GM21367 (cell line): Measurements from ENCODE around the gene CATSPERD.
A peak's percentile ranks its signal among the peaks of the same experiment; 100 is the strongest.

Experiments used
- ATAC-seq: cut with Tn5 transposase; IDR thresholded peaks from one replicate; pipeline ENCODE4 v1.9.1; 2021; ENCODE audit not compliant: unreplicated experiment

Gene CATSPERD

DNA sequence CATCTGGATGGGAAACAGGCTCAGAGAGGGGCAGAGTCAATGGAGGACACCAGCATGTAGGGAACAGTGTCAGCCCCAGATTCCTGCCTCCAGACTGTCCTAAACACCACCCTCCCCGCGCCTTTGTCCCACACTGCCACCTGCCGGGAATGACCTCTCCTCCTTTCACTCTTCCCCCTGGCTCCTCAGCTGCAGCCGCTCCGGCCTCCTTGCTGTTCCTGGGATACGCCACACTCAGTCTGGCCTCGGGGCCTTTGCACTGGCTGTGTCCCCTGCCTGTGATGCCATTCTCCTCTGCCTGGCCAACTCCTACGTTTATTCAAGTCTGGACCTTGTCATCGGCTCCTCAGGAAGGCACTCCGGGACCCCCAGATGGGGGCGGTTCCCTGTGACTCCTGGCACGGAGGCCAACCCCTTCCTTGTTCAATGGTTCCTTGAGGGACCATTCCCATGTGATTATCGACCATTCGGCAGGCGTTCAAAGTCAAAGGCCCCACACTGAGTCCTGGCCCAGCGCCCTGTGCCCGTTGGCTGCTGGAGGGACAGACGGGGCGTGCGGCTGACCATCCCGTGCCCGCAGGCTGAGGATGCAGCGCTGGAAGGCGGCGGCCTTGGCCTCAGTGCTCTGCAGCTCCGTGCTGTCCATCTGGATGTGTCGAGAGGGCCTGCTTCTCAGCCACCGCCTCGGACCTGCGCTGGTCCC, 103.3 kb downstream of the CATSPERD start:
- ATAC-seq: no peak

DNA sequence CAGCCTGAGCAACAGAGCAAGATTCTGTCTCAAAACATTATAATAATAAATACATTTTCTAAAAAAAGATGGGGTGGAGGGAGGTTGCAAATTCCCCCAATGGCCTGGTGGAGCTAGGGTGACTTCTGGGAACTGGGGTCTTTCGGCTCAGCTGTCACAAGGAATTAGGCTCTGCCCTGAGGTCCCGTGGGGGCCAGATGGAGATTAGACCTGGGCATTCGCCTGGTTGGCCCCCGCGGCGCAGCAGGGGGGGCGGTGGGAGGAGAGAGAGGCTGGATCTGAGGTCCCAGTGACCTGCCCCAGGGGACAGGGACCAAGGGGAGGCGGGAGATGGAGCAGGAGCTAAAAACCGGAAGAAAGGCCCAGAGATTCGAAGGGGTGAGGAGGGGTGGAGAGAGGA, 104.3 kb downstream of the CATSPERD start:
- no peak for ATAC-seq

DNA sequence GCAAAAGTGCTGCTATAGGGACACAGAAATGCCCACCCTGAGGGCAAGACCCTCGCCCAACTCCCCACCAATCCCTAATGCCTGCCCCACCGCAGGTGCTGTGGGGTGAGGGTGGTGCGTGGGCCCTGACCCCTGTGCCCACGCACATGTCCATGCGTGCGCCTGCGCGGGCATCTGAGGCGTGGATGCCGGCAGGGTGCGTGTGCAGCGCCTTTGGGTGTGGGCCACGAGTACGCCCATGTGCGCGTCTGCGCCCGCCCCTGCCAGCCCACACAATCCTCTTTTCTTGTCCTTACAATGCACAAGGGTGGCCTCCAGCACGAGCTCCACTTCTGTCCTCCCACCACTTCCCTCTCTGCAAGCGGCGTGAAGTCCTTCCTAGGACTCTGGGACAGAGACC, 104.7 kb downstream of the CATSPERD start:
- ATAC-seq: no peak

DNA sequence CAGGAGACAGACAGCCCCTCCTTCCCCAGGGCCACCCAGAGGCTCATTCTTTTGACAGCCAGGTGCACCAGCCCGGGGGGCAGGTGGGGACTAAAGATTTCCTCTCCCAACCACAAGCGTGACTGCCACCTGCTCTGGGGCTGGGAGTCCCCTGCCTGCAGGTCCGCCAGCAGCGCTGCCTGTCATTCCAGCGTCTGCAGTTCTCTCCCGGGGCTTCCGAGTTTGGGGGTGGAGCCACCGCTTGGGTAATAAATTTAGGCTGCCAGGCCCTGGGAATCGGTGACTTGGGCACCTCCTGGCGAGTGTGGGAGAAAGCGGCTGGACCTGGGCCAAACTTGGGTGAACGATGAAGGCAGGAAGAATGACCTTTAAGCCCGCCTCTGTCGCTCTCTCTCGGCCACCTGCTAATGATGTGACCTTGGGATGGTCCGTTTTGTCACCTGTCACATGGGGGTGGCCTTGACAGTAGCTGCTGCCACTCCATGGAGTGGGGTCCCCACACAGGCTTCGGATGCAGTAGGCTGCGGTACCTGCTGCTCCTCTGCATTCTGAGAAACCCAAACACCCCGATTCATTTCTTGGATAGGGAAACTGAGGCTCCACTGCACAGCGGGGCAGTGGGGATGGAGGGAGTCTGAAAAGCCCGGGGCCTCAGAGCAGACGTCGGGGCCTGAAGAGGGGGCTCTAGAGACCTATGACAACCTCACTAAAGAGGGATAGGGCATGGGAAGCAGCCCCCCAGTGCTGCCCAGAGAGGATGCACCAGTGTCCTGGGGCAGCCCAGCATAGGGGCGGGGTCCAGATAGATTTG, 106.3 kb downstream of the CATSPERD start:
- no peak for ATAC-seq

DNA sequence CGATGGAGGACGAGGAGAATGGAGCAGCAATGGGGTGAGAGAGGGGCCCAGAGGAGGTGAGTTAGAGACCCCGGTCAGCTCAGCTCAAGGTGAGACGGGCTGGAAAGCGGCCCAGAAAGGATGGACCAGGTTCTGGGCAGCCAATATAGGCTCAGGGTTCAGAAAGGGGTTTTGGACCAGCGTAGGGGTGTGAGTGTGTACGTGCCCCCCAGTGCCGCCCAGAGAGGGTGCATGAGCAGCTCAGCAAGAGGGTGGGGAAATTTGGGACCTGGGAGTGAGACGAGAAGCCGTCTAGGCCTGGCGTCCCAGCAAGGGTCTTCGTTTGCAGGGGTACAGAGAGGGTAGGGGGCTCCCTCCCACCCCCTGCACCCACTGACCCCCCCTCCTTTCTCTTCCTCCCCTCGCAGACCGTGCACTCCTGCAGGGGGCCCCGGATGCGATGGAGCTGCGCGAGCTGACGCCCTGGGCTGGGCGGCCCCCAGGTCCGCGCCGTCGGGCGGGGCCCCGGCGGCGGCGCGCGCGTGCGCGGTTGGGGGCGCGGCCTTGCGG, 107.0 kb downstream of the CATSPERD start:
- ATAC-seq: no peak

DNA sequence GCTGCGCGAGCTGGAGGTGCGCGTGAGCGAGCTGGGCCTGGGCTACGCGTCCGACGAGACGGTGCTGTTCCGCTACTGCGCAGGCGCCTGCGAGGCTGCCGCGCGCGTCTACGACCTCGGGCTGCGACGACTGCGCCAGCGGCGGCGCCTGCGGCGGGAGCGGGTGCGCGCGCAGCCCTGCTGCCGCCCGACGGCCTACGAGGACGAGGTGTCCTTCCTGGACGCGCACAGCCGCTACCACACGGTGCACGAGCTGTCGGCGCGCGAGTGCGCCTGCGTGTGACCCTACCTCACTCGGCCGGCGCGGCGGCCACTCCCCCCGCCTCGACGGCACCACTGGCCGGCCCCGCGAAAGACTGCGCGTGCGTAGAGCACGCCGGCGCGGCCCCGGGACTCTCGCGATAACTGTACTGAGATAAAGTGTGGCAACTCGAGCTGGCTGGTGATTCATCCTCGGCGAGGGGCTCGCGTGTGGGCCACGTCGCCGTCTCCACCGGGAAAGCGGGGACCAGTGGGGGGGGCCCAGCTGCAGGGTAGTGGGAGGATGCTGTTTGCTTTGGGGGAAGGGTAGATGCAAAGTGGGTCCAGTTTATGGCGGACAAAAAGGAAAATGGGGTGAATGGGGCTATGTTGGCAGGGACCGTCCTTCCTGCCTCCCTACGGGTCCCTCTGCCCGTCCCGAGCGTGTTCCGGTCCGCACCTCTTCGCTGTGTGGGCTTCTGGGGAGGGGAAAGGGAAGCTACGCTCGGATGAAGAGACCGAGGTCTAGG, 107.6 kb downstream of the CATSPERD start:
- ATAC-seq: peak; percentile 60
